ENCODE measurements around the gene ERBB2. TPM values are rescaled to one million over a fixed set of nuclear protein-coding genes. Genes with fewer than 3 reads are reported as not detected.
A peak's percentile ranks its signal among the peaks of the same experiment; 100 is the strongest.

Gene ERBB2
- total and polyA plus RNA-seq, 10 of the 15 experiments (the other 5 are each of a cell fraction or from before 2014, with no cell fraction given): 0.39 to 7.0 (median 4.3) TPM

- TF ChIP-seq E4F1 (IDR thresholded peaks at IDR 0.05; ENCODE audit: borderline replicate concordance, partially characterized antibody) (no peak), KLF5 (IDR thresholded peaks at IDR 0.05; ENCODE audit: partially characterized antibody) (no peak), EED (IDR thresholded peaks at IDR 0.05; ENCODE audit: low read depth) (0 out of 2 replicates have a peak, but pooled peaks have one; percentile 41), HDAC2 (IDR thresholded peaks at IDR 0.05) (no peak), PML (IDR thresholded peaks at IDR 0.05; ENCODE audit: low read length) (peak; percentile 61; the same call in 1 of the 2 replicates), MYC (IDR thresholded peaks at IDR 0.05; ENCODE audit: insufficient read depth, insufficient read length, insufficient replicate concordance, low read length, severe bottlenecking) (no peak), SP1 (IDR thresholded peaks at IDR 0.05; ENCODE audit: low read depth, low read length) (no peak), FOXM1 (IDR thresholded peaks at IDR 0.05; ENCODE audit: low read depth, low read length) (peak; percentile 74), ETV6 (conservative IDR thresholded peaks at IDR 0.05 in 1 of 2, IDR thresholded peaks at IDR 0.05 in 1 of 2; ENCODE audit: borderline replicate concordance in 1 of 2, low read depth in 1 of 2) (peak in 1 of 2 experiments; percentile 65; a peak in 1 of 4 replicates), CBFB (IDR thresholded peaks at IDR 0.05; ENCODE audit: low read depth) (no peak), MEF2B (IDR thresholded peaks at IDR 0.05; ENCODE audit: partially characterized antibody, poor library complexity, severe bottlenecking) (no peak), SREBF2 (IDR thresholded peaks at IDR 0.05; ENCODE audit: low read length) (no peak), IRF4 (IDR thresholded peaks at IDR 0.05; ENCODE audit: low read depth, low read length) (peak; percentile 72), SMAD1 (IDR thresholded peaks at IDR 0.05; ENCODE audit: low read depth, partially characterized antibody) (no peak), MLLT1 (IDR thresholded peaks at IDR 0.05) (peak; percentile 64; the same call in 1 of the 2 replicates), GATAD2B (conservative IDR thresholded peaks at IDR 0.05; ENCODE audit: low read depth) (0 out of 2 replicates have a peak, but pooled peaks have one; percentile 17), EP300 (IDR thresholded peaks at IDR 0.05; ENCODE audit: borderline replicate concordance in 1 of 2, control insufficient read depth in 1 of 2, low read depth in 2 of 2, low read length in 2 of 2) (peak; percentile 40 to 58; a peak in 2 of 4 replicates), IKZF2 (IDR thresholded peaks at IDR 0.05) (peak in 1 of 2 experiments; percentile 38; a peak in 3 of 4 replicates)
Observed at GRCh38 chr17:39777534-39778365, 77.9 kb downstream of the ERBB2 start (continued).
